ENCODE data around the gene PLXNA4. TPM values are rescaled to one million over a fixed set of nuclear protein-coding genes. Genes with fewer than 3 reads are reported as not detected.

PLXNA4 gene
- total RNA-seq, 2 experiments from 2014 or later = 0.12 to 0.29 TPM

DNA sequence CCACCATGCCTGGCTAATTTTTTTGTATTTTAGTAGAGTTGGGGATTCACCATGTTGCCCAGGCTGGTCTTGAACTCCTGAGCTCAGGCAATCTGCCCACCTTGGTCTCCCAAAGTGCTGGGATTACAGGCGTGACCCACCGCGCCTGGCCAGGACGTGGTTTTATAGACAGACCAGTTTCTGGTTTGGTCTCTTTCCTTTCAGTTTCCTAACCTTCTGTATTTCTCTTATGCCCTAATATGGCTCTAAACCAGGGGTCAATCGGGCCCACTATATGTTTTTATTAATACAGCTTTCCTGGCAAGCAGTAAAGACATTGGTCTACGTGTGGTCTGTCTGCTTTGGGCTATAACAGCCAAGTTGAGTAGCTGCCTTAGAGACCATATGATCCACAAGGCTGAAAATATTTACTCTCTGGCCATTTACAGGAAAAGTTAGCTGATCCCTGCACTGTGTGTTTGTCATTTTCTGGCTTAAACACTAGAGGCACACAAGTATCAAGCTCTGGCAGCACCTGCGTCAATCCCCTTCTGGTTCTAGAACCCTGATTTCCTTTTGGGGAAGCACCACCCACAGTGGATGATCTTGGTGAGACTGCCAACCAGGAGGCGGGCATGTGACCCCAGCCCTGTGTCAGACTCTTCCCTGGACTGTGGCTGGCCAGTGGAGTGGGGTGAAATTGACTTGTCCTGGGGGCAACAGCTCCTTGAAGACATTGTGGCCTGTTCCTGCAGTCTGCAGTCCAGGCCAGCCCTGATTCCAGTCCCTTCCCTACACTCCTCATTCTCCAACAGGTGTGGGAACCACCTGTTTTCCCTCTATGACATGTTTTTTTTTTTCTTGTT, 497.2 kb downstream of the PLXNA4 start:
- DNase-seq = no peak
- Mint-ChIP-seq H3K4me3 (no peak overlapping the region), H3K9me3 (no peaks in the 10 kb centered on the region), H3K36me3 (no peaks in the 10 kb centered on the region), H3K27ac (no peak overlapping the region), H3K4me1 (no peaks in the 10 kb centered on the region), H3K27me3 (peaks cover 36% of the 10 kb centered on the region)

DNA sequence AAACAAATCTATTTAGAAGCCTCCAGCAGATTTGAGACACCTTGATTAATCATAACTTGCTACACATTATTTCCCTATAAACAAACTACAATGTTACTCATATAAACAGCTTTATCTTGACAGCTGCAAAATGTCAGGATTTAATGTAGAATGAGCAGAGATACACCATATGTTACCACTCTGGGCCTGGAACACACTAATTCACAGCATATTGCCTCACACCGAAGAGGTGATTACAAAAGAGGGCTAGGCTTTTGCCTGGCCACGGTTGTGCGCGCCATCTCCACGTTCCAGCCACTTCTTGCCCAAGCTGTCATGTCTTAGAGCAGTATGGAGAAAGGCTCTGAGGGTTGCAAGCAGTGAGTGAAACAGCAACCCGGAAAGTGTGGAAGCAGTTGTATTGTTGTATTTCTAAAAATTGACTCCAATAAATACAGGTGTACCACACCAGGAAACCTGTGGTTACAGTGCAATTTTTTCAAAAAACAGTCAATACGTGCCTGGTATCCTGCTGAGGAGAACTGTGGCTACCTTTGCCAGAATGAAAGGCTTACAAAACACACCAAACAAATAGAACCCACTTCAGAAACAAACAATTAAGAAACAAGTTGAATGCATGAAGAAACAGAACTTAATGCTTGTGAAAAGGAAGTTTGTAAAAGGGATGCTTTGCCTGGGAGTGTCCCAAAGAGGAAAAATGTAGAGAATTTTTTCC, 498.1 kb downstream of the PLXNA4 start:
- peaks cover 27% of the 10 kb centered on the region for H3K27me3 Mint-ChIP-seq
- H3K36me3 Mint-ChIP-seq = no peaks in the 10 kb centered on the region
- no peak for DNase-seq
- H3K4me3 Mint-ChIP-seq = no peak overlapping the region
- H3K27ac Mint-ChIP-seq = no peak overlapping the region
- H3K9me3 Mint-ChIP-seq = no peaks in the 10 kb centered on the region
- H3K4me1 Mint-ChIP-seq = no peaks in the 10 kb centered on the region

DNA sequence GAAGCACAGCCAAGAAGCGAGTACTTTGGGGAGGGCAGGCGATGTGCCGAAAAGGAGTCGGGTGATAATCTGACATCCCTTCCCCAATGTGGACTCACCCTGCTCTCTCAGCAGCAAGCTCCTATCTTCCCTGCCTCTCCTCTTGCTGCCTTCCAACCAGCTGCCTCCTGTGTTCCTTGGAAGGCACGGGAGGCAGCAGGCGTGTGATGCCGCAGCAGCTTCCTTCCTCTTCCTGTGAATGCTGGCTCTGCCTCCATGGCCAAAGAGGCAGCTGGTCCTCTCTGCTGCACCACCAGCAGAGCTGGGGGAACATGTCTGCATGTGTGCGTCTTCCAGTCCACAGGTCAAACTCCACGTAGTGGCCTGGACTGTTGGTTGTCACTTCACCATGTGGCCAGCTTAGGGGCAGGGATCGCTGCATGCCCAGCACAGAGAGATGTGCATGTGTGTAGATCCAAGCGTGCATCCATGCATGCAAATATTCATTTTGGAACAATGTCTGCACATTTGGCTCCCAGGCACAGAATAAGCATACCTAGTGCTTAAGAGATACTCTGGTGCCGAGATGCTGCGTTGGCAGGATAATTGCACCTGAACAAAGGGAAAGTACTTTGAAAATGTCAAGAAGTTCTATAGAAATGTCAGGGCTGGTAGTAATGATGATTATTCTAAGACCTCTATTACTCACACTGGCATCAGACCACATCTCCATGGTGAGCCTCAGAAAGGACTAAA, 499.8 kb downstream of the PLXNA4 start:
- peaks cover 27% of the 10 kb centered on the region for H3K27me3 Mint-ChIP-seq
- H3K27ac Mint-ChIP-seq = no peak overlapping the region
- H3K9me3 Mint-ChIP-seq = no peaks in the 10 kb centered on the region

DNA sequence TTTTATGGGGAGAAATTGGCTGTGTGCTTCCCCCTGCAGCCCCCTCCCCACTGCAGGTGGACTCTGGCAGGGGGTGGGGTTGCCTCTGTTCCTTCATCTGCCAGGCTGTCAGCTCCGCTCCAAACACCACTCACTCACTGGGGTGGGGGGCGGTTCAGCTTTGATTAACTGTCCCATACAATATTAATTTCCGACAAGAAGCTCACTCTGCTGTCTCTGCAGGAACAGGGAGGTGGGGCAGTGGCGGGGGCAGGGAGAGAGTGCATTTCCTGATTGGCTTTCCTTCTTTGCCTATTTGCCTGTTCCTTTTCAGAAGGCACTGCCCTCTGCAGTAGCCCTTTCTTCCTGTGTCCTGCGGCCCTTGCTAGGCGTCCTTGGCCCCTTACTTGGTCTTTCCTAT, 500.8 kb downstream of the PLXNA4 start:
- no peaks in the 10 kb centered on the region for H3K4me1 Mint-ChIP-seq
- no peaks in the 10 kb centered on the region for H3K9me3 Mint-ChIP-seq
- no peak overlapping the region for H3K27ac Mint-ChIP-seq
- peaks cover 25% of the 10 kb centered on the region for H3K27me3 Mint-ChIP-seq
- no peak overlapping the region for H3K4me3 Mint-ChIP-seq
- DNase-seq = no peak
- H3K36me3 Mint-ChIP-seq = no peaks in the 10 kb centered on the region

More for the DNA sequence above, 499.8 kb downstream of the PLXNA4 start:
- H3K36me3 Mint-ChIP-seq = no peaks in the 10 kb centered on the region
- H3K4me1 Mint-ChIP-seq = no peaks in the 10 kb centered on the region
- no peak overlapping the region for H3K4me3 Mint-ChIP-seq
- DNase-seq = no peak

DNA sequence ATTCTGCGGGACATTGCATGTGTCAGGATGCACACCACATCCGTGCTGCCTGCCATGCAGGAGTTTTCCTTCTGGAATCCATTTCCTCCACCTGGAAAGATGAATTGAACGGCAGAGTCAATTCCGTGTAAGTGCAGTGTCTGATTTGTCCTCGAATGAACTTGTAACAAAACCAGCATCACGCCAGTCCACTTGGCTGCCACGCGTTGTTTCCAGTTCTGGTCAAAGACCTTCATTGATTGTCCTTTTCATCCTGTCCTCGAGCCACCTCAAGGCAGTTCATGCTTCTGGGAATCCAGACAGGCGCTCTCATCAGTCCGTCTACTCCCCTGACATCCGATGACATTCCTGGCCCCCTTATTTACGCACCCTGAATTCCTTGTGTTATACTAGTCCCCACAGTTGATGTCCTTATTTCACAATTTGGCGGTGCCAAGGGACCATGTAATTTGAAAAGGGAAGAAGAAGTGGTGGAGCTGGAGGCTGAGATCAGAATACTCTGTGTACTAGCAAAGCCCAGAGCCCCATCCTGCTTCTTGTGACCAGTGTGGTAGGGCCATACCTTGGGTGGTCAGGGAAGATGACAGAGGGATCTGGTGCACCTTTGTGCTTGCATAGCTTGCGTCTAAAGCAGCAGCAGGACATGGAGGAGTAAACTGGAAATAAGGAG, 502.2 kb downstream of the PLXNA4 start:
- no peak for DNase-seq
- Mint-ChIP-seq H3K27ac (no peak overlapping the region), H3K27me3 (peaks cover 24% of the 10 kb centered on the region), H3K4me1 (no peaks in the 10 kb centered on the region), H3K9me3 (no peaks in the 10 kb centered on the region), H3K4me3 (no peak overlapping the region), H3K36me3 (no peaks in the 10 kb centered on the region)
